ENCODE measurements around the gene ADAMTS20.

ADAMTS20 gene

GRCh38 chr12:43436597-43436996 is 115.4 kb downstream of the ADAMTS20 start:
- Histone ChIP-seq H3K27me3 (no peaks in the 10 kb centered on the region), H3K4me3 (no peak overlapping the region), H3K9me3 (no peaks in the 10 kb centered on the region), H3K36me3 (no peaks in the 10 kb centered on the region), H3K27ac (no peak overlapping the region), H3K4me1 (no peaks in the 10 kb centered on the region)
- DNase-seq: no peak
- intact Hi-C loops (cut with DNase I; ENCODE audit: low total_unique reads): no loop called here
- no peak for TF ChIP-seq CTCF (IDR thresholded peaks at IDR 0.05)

GRCh38 chr12:43434614-43435013 is 117.4 kb downstream of the ADAMTS20 start:
- intact Hi-C loops (cut with DNase I; ENCODE audit: low total_unique reads): no loop called here
- no peaks in the 10 kb centered on the region for H3K27me3 ChIP-seq
- H3K4me1 ChIP-seq: no peaks in the 10 kb centered on the region
- no peak for TF ChIP-seq CTCF (IDR thresholded peaks at IDR 0.05)
- H3K9me3 ChIP-seq: no peaks in the 10 kb centered on the region
- DNase-seq: no peak
- no peaks in the 10 kb centered on the region for H3K36me3 ChIP-seq
- no peak overlapping the region for H3K27ac ChIP-seq
- no peak overlapping the region for H3K4me3 ChIP-seq

GRCh38 chr12:43428088-43428600 is 123.9 kb downstream of the ADAMTS20 start:
- no peaks in the 10 kb centered on the region for H3K9me3 ChIP-seq
- H3K27ac ChIP-seq: no peak overlapping the region
- H3K36me3 ChIP-seq: no peaks in the 10 kb centered on the region
- intact Hi-C loops (cut with DNase I; ENCODE audit: low total_unique reads): no loop called here
- H3K4me1 ChIP-seq: no peaks in the 10 kb centered on the region
- H3K27me3 ChIP-seq: no peaks in the 10 kb centered on the region
- no peak for DNase-seq
- no peak overlapping the region for H3K4me3 ChIP-seq
- TF ChIP-seq CTCF (IDR thresholded peaks at IDR 0.05): no peak

- H3K4me1 ChIP-seq: no peaks in the 10 kb centered on the region
- H3K36me3 ChIP-seq: no peaks in the 10 kb centered on the region
- intact Hi-C loops (cut with DNase I; ENCODE audit: low total_unique reads): no loop called here
- no peak for DNase-seq
- no peaks in the 10 kb centered on the region for H3K9me3 ChIP-seq
- H3K27me3 ChIP-seq: no peaks in the 10 kb centered on the region
- TF ChIP-seq CTCF (IDR thresholded peaks at IDR 0.05): no peak
- H3K4me3 ChIP-seq: no peak overlapping the region
- no peak overlapping the region for H3K27ac ChIP-seq
Observed at GRCh38 chr12:43425361-43425760, 126.6 kb downstream of the ADAMTS20 start.

- Histone ChIP-seq H3K4me3 (no peak overlapping the region), H3K36me3 (no peaks in the 10 kb centered on the region), H3K27me3 (no peaks in the 10 kb centered on the region), H3K9me3 (no peaks in the 10 kb centered on the region), H3K4me1 (no peaks in the 10 kb centered on the region), H3K27ac (no peak overlapping the region)
- no peak for TF ChIP-seq CTCF (IDR thresholded peaks at IDR 0.05)
- DNase-seq: no peak
- intact Hi-C loops (cut with DNase I; ENCODE audit: low total_unique reads): no loop called here
Observed at GRCh38 chr12:43416981-43417380, 135.0 kb downstream of the ADAMTS20 start.

All from tibial artery (tissue), 4 donors.